Measurements from ENCODE around the gene PARD3.
"Not testable (repeated sequence)": the region's sequence is repeated elsewhere in the genome, so short reads cannot be mapped to it uniquely, and the experiment has no call there.

The PARD3 gene

DNA sequence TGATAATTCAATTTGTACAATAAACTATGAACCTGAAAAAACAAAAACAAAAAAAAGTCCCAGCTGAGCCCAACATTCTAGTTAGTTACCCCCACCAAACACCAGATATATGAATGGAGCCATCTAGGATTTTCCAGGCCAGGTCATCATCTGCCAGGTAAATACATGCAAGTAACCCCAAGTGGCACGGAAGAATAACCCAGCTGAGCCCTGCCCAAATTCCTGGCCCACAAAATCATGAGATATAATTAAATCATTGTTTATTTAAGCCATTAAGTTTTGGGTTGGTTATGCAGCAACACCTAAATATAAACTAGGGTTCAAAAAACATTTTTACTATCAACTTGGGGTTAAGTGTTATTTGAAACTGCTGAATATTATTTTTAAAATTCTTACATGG, 19.0 kb downstream of the PARD3 start:
- no peak for DNase-seq

GRCh38 chr10:34795334-34795733, 19.8 kb downstream of the PARD3 start:
- DNase-seq, result no peak

GRCh38 chr10:34794835-34795234, 20.3 kb downstream of the PARD3 start:
- no peak for DNase-seq

GRCh38 chr10:34793581-34793980, 21.5 kb downstream of the PARD3 start:
- DNase-seq, result not testable (repeated sequence)

DNA sequence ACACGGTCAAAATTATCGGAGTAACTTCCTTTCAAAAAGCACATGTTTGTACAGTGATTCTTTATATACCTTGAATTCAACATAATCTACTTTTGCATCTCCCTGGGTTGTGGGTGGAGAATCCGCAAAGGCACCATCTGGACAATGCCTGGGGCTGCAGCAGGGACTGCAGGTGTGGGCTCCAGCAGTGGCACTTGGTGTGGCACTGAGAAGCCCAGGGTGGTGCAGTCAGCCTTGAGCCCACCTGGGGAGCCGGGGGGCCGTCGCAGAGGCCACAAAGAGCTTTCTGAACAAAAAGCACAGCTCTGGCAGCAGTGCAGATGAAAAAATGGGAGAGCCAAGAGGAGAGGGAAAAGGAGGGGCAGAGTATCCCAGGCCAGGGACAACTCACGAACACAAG, 22.2 kb downstream of the PARD3 start:
- DNase-seq, result no peak

- no peak for DNase-seq
Measured at GRCh38 chr10:34791947-34792346, 23.1 kb downstream of the PARD3 start.

DNA sequence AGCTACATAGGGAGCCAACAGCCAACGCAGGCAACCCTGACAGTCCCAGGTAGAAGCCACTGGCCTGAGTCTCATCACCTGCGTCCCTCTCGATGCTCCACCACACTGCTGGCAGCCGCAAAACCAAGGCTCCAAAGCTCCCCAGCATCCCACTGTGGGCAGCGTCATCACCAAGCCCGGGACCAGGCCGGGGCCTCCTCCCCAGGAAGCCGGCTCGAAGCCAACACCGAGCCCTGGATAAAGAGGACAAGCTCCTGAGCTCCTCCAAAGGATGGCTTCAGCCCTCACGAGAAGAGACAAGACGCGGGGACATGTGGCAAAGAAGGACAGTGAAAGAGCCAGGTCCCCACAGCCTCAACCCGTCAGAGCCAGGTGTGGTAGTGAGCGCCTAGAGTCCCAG, 23.9 kb downstream of the PARD3 start:
- no peak for DNase-seq

DNA sequence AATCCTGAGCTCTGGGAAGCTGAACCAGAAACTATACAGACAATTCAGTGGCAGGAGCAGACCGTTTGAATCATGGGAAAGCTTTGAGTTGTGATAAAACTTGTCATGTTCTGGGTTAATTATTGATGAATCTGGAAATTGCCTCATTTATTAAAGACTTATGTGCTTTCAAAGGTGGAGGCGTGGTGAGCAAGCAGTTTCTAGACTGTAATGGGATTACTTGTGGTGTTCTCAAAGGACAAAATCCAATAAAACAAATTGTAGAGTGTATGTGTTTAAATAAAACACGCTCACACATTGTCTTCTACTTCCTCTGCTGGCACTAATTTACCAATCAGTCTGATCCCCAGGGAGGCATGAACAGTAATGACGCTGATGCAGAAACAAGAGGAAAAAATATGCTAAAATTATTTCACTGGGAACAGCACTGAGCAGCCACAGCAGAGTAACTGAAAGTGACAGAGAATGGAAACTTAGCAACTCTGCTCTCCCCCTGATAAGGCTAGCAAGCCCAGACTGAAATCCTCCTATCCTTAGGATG, 25.1 kb downstream of the PARD3 start:
- DNase-seq, result no peak

GRCh38 chr10:34786464-34786863, 28.6 kb downstream of the PARD3 start:
- DNase-seq, result peak; percentile 67

GRCh38 chr10:34781711-34782110, 33.4 kb downstream of the PARD3 start:
- no peak for DNase-seq

GRCh38 chr10:34780818-34781380, 34.2 kb downstream of the PARD3 start:
- peak; percentile 61 for DNase-seq

- DNase-seq, result no peak
Measured at GRCh38 chr10:34778237-34778636, 36.9 kb downstream of the PARD3 start.

DNA sequence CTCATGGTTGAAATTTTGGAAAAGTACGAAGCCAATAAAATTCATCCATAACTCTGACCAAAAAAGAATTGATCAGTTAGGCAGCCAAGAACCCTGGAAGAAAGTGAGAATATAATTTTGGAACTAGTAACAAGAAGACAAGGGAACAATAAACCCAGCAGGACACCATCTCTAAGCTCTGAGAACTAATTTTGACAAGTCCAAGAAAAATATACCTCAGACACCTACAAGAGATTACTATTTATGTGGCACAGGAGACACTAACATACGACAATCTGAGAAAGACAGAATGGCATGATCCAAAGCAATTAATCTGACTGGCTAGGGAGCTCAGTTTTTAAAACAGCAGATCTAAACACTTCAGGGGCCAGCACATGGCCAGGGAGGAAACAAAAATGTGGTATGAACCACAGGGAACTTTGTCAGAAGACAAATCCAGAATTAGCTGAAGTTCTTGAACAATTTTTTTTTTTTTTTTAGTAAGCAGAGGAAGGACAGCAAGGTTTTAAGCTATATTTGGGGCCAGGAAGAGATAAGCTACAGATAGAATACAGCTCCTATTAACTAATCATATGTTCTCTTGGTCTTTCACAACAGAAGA, 38.9 kb downstream of the PARD3 start:
- no peak for DNase-seq

DNA sequence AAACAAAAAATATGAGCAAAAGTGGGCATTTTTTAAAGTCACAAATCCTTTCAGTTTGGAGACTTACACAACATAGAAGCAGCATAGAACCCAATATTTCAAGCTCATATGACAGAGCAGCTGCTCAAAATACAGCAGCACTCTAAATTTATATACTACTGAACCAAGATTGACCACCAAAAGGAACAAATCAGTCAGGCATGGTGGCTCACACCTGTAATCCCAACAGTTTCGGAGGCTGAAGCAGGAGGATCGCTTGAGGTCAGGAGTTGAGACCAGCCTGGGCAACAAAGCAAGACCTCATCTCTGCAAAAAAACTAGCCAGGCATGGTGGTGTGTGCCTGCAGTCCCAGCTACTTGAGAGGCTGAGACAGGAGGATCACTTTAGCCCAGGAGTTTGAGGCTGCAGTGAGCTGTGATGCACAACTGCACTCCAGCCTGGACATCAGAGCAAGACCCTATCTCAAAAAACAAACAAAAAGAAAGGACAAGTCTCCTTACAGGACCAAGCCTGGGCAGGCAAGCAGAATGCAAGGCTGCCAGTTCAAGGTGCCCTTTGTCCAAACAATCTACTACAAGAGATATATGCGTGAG, 40.0 kb downstream of the PARD3 start:
- no peak for DNase-seq

GRCh38 chr10:34773636-34774630, 41.2 kb downstream of the PARD3 start:
- DNase-seq, result no peak

- DNase-seq, result no peak
Measured at GRCh38 chr10:34771525-34771924, 43.6 kb downstream of the PARD3 start.

GRCh38 chr10:34771106-34771505, 44.0 kb downstream of the PARD3 start:
- DNase-seq, result no peak

GRCh38 chr10:34769899-34770298, 45.2 kb downstream of the PARD3 start:
- no peak for DNase-seq

GRCh38 chr10:34768972-34769330, 46.1 kb downstream of the PARD3 start:
- DNase-seq, result no peak

DNA sequence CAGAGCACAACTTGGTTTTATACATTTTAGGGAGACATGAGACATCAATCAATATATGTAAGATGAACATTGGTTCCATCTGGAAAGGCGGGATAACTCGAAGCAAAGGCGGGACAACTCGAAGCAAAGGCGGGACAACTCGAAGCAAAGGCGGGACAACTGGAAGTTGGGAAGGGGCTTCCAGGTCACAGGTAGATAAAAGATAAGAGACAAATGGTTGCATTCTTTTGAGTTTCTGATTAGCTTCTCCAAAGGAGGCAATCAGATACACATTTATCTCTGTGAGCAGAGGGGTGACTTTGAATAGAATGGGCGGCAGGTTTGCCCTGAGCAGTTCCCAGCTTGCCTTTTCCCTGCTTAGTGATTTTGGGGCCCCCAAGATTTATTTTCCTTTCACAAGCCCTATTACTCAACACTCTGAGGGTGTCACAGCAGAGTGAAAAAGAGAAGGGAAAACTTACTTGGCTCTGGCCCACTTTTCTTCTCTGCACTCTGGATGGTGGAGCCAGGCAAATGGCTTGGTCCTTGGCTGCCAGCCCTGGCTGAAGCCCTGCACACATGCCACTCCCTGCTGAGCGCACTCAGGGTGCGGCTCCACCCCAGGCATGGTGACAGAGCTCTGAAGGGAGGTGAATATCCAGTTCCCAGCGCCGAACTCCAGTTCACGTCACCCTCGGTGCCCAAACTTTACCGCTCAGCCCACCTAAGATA, 46.7 kb downstream of the PARD3 start:
- DNase-seq, result no peak

DNA sequence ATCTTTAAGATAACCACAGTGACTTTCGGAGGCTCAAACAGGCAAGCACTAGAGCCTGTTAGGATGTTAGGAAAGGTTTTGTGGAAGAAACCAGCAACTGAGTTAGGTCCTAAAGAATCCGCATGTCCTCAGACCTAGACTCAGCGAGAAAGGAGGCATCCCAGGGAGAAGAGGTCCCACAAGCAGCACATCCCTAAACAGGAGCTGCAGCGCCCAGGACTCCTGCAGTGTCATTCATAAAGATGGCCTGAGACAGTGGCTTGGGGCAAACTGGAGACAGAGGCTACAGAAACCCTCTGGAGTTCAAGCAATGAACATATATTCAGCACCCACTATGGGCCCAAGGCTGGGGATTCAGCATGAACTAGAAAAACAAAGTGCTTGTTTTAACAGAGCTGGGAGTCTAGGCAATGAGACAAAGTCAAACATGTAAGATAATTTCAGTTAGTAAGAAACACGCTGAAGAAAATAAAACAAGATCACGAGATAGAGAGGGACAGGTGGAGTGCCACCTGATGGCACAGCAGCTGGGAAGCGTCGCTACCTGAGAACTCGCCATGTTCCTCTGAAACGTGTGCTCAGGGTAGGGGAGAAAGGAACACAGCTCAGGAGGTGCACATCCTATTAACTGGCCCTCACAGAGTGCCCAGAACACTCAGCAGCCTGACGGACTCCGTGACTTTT, 48.1 kb downstream of the PARD3 start:
- no peak for DNase-seq

DNA sequence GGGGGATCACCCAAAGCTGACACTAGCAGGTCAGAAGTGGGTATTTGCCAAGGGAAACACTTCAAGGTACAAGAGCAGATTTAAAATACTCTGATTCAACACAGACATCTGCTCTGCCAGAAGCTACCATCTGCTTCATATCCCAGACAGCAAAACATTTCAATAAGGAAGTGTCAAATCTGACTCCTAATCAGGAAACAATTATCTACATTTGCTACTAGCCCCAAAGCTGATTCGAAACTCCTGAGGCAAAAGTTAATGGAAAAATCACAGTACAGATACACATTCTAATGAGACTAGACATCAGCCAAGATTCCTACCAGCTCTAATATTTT, 48.9 kb downstream of the PARD3 start:
- DNase-seq, result peak; percentile 42

Data from fibroblast of skin of abdomen (primary cell).